Neutrophil (primary cell): ENCODE results near the gene PGAP3.

ENCODE experiments used
- H3K27ac ChIP-seq: fragments of 200-600 bp; sonication (generic); 2 replicates; pipeline ENCODE4 v1.5.1; 2016; ENCODE audit warnings: mild to moderate bottlenecking, moderate library complexity
- H3K27me3 ChIP-seq: fragments of 200-600 bp; sonication (generic); 2 replicates; pipeline ENCODE4 v1.6.0; 2016; ENCODE audit warnings: mild to moderate bottlenecking
- H3K36me3 ChIP-seq: fragments of 200-600 bp; sonication (generic); 2 replicates; pipeline ENCODE4 v1.5.1; 2017
- H3K4me1 ChIP-seq, 2 experiments: fragments of 200-600 bp in 1 of 2; sonication (generic) in 1 of 2; 1 replicate in 1 of 2; 2 replicates in 1 of 2; pipeline versions ENCODE4 v1.5.1 to v1.6.1; 2013 to 2016; ENCODE audit warnings: low read depth in 1 of 2, low read length in 1 of 2, mild to moderate bottlenecking in 1 of 2, moderate library complexity in 1 of 2; ENCODE audit not compliant: control insufficient read depth in 1 of 2, insufficient read depth in 1 of 2
- H3K4me3 ChIP-seq, 2 experiments: fragments of 200-600 bp in 1 of 2; sonication (generic) in 1 of 2; 1 replicate in 1 of 2; 2 replicates in 1 of 2; pipeline ENCODE4 v1.5.1; 2013 to 2016; ENCODE audit warnings: low read depth in 1 of 2, low read length in 1 of 2, mild to moderate bottlenecking in 1 of 2, moderate library complexity in 1 of 2
- H3K9me3 ChIP-seq: fragments of 200-600 bp; sonication (generic); 2 replicates; pipeline ENCODE4 v1.5.1; 2016
- TF ChIP-seq, protein P1 (sequence below): fragments of 200-600 bp; sonication (generic); IDR thresholded peaks from 2 replicates; pipeline ENCODE4 v1.5.1; 2016; ENCODE audit warnings: antibody characterized with exemption

The PGAP3 gene

DNA sequence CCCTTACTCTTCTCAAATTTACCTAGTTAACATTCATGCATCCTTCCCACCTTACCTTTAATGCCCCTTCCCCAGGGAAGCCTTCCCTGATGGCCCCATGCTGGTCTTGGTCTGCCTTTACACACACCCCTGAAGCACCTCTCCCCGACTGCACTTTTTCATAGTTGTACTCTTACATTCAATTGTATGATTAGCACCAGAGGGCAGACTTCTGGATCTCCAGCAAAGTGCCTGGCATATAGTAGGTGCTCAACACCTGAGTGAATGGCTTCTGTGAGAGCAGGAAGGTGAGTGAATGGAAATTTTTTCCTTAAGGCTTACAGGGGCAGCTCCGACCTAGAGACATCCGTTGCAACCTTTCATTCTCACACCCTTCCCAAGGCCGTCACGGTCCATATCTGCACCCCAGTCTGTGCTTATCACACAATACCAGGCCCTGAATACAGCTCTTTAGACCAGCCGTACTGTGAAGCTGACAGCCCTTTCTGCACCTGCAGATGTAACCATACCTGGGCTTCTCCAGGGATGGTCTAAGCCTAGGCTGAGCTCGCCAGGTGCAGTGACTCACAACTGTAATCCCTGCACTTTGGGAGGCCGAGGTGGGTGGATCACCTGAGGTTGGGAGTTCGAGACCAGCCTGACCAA is 4.4 kb downstream of the PGAP3 start:
- H3K36me3 ChIP-seq: no peaks in the 10 kb centered on the region
- H3K9me3 ChIP-seq: no peaks in the 10 kb centered on the region
- peaks cover 4 to 8% of the 10 kb centered on the region in 2 experiments for H3K4me1 ChIP-seq
- H3K4me3 ChIP-seq: no peak overlapping the region
- H3K27ac ChIP-seq: no peak overlapping the region
- no peaks in the 10 kb centered on the region for H3K27me3 ChIP-seq
- TF ChIP-seq, protein P1, sequence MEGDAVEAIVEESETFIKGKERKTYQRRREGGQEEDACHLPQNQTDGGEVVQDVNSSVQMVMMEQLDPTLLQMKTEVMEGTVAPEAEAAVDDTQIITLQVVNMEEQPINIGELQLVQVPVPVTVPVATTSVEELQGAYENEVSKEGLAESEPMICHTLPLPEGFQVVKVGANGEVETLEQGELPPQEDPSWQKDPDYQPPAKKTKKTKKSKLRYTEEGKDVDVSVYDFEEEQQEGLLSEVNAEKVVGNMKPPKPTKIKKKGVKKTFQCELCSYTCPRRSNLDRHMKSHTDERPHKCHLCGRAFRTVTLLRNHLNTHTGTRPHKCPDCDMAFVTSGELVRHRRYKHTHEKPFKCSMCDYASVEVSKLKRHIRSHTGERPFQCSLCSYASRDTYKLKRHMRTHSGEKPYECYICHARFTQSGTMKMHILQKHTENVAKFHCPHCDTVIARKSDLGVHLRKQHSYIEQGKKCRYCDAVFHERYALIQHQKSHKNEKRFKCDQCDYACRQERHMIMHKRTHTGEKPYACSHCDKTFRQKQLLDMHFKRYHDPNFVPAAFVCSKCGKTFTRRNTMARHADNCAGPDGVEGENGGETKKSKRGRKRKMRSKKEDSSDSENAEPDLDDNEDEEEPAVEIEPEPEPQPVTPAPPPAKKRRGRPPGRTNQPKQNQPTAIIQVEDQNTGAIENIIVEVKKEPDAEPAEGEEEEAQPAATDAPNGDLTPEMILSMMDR: no peak

DNA sequence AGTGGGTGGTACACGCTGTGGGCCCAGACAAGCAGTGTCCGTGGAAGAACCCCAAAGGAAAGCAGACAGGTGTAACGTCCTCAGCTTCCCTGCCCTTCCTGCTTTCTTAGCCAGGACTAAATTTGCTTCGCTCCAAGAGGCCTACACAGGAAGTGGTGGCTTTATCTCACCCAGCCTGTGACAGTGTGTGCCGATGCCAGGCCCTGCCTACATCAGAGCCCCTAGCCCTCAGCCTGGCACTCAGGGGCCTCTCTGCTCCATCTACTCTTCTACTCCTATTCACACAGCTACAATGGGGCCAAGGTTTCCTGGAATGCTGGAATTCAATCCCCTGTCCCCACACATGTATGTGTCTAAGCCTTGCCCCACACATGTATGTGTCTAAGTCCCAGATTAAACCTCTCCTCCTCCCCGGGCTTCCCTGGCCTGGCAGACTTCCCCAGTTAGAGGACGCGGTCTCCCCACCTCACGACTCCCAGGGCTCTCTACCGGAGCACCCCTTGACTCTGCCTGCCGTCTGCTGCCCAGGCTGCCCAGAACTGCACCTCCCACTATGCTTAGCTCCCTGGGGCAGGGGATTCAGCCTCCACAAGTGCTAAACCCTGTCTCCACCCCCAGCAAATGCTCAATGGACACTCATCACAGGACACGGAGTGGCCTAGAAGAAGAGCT is 8.2 kb downstream of the PGAP3 start:
- Histone ChIP-seq H3K27ac (no peak overlapping the region), H3K36me3 (no peaks in the 10 kb centered on the region), H3K9me3 (no peaks in the 10 kb centered on the region), H3K4me1 (no peaks in the 10 kb centered on the region), H3K27me3 (no peaks in the 10 kb centered on the region), H3K4me3 (no peak overlapping the region)
- TF ChIP-seq, protein P1: no peak

DNA sequence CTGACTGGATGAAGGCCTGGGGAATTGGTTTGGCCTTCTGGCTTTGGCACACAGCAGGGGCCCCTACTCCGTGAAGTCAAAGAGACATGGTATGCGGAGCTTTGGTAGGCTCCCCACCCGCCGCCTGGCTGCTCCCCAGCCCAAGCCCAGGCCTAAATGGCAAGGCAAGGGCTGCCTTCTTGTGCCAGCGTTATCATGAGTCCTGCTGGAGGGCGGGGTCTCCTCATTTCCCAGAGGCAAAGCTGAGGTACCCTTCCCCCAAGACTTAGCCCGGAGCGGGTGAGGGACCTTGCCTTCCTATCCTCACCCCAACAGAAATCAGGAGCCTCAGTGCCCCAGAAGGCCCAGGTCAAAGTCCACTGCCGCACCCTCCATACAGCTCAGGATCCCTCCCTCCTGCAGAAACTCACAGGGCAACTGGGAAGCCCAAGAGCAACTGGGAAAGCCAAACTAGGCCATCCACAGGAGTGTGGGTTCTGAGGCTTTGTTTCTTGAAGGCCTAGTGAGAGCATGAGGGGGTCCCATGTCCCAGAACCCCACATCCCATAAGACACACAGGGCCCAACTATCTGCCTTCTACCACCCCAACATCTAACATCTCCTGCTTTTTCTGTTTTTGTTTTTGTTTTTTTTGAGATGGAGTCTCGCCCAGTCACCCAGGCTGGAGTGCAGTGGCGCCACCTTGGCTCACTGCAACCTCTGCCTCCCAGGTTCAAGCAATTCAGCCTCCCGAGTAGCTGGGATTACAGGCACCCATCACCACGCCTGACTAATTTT is 9.3 kb downstream of the PGAP3 start:
- H3K4me1 ChIP-seq: no peaks in the 10 kb centered on the region
- H3K27me3 ChIP-seq: no peaks in the 10 kb centered on the region
- H3K4me3 ChIP-seq: no peak overlapping the region
- H3K27ac ChIP-seq: no peak overlapping the region
- H3K36me3 ChIP-seq: no peaks in the 10 kb centered on the region
- TF ChIP-seq, protein P1: no peak
- H3K9me3 ChIP-seq: no peaks in the 10 kb centered on the region

DNA sequence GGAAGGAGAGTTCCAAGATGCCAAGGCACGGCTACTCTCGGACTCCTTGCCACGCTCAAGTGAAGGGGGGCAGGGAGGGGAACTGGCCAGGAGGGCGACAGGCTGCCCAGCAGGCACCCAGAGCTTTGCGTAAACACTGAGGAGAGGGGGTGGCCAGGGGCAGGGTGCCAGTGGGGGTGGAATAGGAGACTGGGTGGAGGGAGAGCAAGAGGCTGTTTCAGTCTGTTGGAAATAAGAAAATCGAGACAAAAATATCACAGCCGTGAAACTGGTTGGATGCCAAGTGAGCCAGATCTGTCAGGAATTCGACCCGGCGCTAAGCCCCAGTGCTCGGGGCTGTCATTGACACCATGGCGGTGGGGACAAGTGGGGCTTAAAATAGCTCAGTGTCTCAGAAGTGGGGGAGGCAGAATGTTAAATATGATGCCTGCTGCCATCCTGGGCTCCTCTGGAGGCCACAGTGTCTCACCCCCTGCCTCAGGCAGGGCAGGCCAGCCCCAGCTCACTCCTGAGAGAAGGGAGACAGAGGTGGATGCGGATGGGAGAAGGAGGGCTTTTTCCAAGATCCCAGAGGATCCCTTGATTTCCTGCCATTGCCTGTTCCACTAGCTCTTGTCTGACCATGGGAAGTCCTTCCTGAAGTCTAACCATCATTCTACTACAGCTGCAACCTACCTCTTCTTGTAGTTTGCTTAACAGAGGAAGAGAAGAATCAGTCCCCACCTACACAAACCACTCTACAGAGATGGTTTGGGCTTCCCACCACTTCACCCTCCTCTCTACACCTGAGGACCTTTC is 10.1 kb downstream of the PGAP3 start:
- Histone ChIP-seq H3K27ac (no peak overlapping the region), H3K4me1 (no peaks in the 10 kb centered on the region), H3K4me3 (no peak overlapping the region), H3K36me3 (no peaks in the 10 kb centered on the region), H3K27me3 (peaks cover 6% of the 10 kb centered on the region), H3K9me3 (no peaks in the 10 kb centered on the region)
- TF ChIP-seq, protein P1: no peak

DNA sequence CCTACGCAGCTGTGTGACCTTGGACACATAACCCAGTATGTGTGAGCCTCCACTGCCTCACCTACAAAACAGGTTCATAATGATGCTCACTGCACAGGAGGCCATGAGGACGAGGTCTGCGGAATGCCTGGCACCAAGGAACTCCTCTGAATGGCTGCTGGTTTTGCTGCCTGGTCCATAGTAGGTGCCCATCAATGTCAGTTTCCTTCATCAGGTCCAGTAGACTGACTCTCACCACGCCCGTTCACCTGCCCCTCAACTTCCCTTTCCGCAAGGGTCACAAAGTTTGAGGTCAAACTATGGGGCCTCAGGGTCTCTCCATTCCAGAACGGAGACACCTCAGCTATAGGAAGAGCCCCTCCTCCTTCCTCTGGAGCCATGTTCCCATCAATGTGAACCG is 10.8 kb downstream of the PGAP3 start:
- H3K4me1 ChIP-seq: no peaks in the 10 kb centered on the region
- no peak overlapping the region for H3K27ac ChIP-seq
- H3K9me3 ChIP-seq: no peaks in the 10 kb centered on the region
- H3K36me3 ChIP-seq: no peaks in the 10 kb centered on the region
- TF ChIP-seq, protein P1: no peak
- no peak overlapping the region for H3K4me3 ChIP-seq
- H3K27me3 ChIP-seq: peaks cover 12% of the 10 kb centered on the region
